Activated naive CD4-positive, alpha-beta T cell treated with Interleukin-2 at 50 U/mL for 16 hours (primary cell): Measurements from ENCODE around the gene GHDC.
"Not testable (repeated sequence)": the region's sequence is repeated elsewhere in the genome, so short reads cannot be mapped to it uniquely, and the experiment has no call there.

Experiments
- DNase-seq: peaks from one replicate; pipeline ENCODE4 v3.0.0-alpha.2; 2020

GHDC gene

GRCh38 chr17:42193969-42194899 lies at the start of gene GHDC:
GHDC (minus strand) TSS chr17:42194494; CDS start chr17:42193581, 913 bp downstream.
- DNase-seq = peak; percentile 83

- DNase-seq = no peak
Observed at GRCh38 chr17:42243493-42243982, 49.2 kb upstream of the GHDC start.

- no peak for DNase-seq
Observed at GRCh38 chr17:42241871-42242270, 47.6 kb upstream of the GHDC start.

GRCh38 chr17:42240863-42241262 lies 46.6 kb upstream of the GHDC start:
- DNase-seq = not testable (repeated sequence)

- DNase-seq = no peak
Observed at GRCh38 chr17:42240201-42240600, 45.9 kb upstream of the GHDC start.

GRCh38 chr17:42239576-42239975 lies 45.3 kb upstream of the GHDC start:
- DNase-seq = not testable (repeated sequence)

- DNase-seq = no peak
Observed at GRCh38 chr17:42236760-42237159, 42.5 kb upstream of the GHDC start.

- DNase-seq = no peak
Observed at GRCh38 chr17:42233994-42234393, 39.7 kb upstream of the GHDC start.

GRCh38 chr17:42233156-42233555 lies 38.9 kb upstream of the GHDC start:
- no peak for DNase-seq

GRCh38 chr17:42230225-42230624 lies 35.9 kb upstream of the GHDC start:
- DNase-seq = no peak

GRCh38 chr17:42227849-42228700 lies 33.8 kb upstream of the GHDC start:
- DNase-seq = no peak

- DNase-seq = no peak
Observed at GRCh38 chr17:42225646-42226045, 31.4 kb upstream of the GHDC start.

- DNase-seq = no peak
Observed at GRCh38 chr17:42224651-42225050, 30.4 kb upstream of the GHDC start.

- peak; percentile 55 for DNase-seq
Observed at GRCh38 chr17:42221886-42222745, 27.8 kb upstream of the GHDC start.

GRCh38 chr17:42219280-42219679 lies 25.0 kb upstream of the GHDC start:
- DNase-seq = not testable (repeated sequence)

GRCh38 chr17:42214156-42214555 lies 19.9 kb upstream of the GHDC start:
- DNase-seq = no peak

- DNase-seq = no peak
Observed at GRCh38 chr17:42212382-42212781, 18.1 kb upstream of the GHDC start.

GRCh38 chr17:42211921-42212341 lies 17.6 kb upstream of the GHDC start:
- DNase-seq = not testable (repeated sequence)

- no peak for DNase-seq
Observed at GRCh38 chr17:42210046-42210445, 15.8 kb upstream of the GHDC start.

- DNase-seq = not testable (repeated sequence)
Observed at GRCh38 chr17:42206153-42206612, 11.9 kb upstream of the GHDC start.

GRCh38 chr17:42203354-42203753 lies 9.1 kb upstream of the GHDC start:
- no peak for DNase-seq

GRCh38 chr17:42202696-42203095 lies 8.4 kb upstream of the GHDC start:
- DNase-seq = no peak
